ENCODE data around the gene CFAP61. TPM values are rescaled to one million over a fixed set of nuclear protein-coding genes. Genes with fewer than 3 reads are reported as not detected.

The CFAP61 gene
- total and polyA plus RNA-seq, 10 donors, result 0.06 to 0.17 TPM; not detected in 8

GRCh38 chr20:20395903-20396568, 343.7 kb downstream of the CFAP61 start:
- intact Hi-C loops (cut with DNase I; ENCODE audit: low total_unique reads), result no loop called here
- 93 to 97% (median 96%) methylated on average over 29 of the region's 29 CpGs for WGBS, 5 donors

GRCh38 chr20:20396794-20397193, 344.5 kb downstream of the CFAP61 start:
- intact Hi-C loops (cut with DNase I; ENCODE audit: low total_unique reads), result no loop called here
- 95 to 99% (median 96%) methylated on average over 3 of the region's 3 CpGs for WGBS, 5 donors
- TF ChIP-seq POLR2A (IDR thresholded peaks at IDR 0.05), result no peak
- TF ChIP-seq POLR2AphosphoS5 (IDR thresholded peaks at IDR 0.05), result no peak
- no peak for TF ChIP-seq CTCF (IDR thresholded peaks at IDR 0.05 in 8 of 11, conservative IDR thresholded peaks at IDR 0.05 in 3 of 11)
- Histone ChIP-seq H3K36me3 (peaks cover 0 to 99% (median 14%) of the 10 kb centered on the region in 6 donors), H3K27me3 (replicated peaks in 1 of 7) (no peaks in the 10 kb centered on the region), H3K4me3 (no peak overlapping the region), H3K27ac (no peak overlapping the region), H3K4me1 (peaks cover 0 to 23% (median 6%) of the 10 kb centered on the region in 6 donors), H3K9me3 (no peaks in the 10 kb centered on the region)
- DNase-seq, result no peak

More at GRCh38 chr20:20395903-20396568, 343.7 kb downstream of the CFAP61 start:
- H3K4me3 ChIP-seq, result no peak overlapping the region
- H3K36me3 ChIP-seq, result peaks cover 0 to 99% (median 16%) of the 10 kb centered on the region in 6 donors
- no peaks in the 10 kb centered on the region for H3K9me3 ChIP-seq
- no peaks in the 10 kb centered on the region for H3K27me3 ChIP-seq (replicated peaks in 1 of 7)
- no peak for TF ChIP-seq POLR2A (IDR thresholded peaks at IDR 0.05)
- peak in 1 of 3 donors; percentile 7 for TF ChIP-seq POLR2AphosphoS5 (IDR thresholded peaks at IDR 0.05)
- no peak overlapping the region for H3K27ac ChIP-seq
- peaks cover 0 to 23% (median 6%) of the 10 kb centered on the region in 6 donors for H3K4me1 ChIP-seq
- DNase-seq, result no peak

- WGBS, 5 donors, result 94 to 98% (median 96%) methylated on average over 7 of the region's 7 CpGs
- no peaks in the 10 kb centered on the region for H3K27me3 ChIP-seq (replicated peaks in 1 of 7)
- no peak overlapping the region for H3K27ac ChIP-seq
- H3K36me3 ChIP-seq, result peaks cover 0 to 99% (median 10%) of the 10 kb centered on the region in 6 donors
- H3K4me3 ChIP-seq, result no peak overlapping the region
- DNase-seq, result no peak
- TF ChIP-seq POLR2AphosphoS5 (IDR thresholded peaks at IDR 0.05) (no peak), CTCF (IDR thresholded peaks at IDR 0.05 in 8 of 11, conservative IDR thresholded peaks at IDR 0.05 in 3 of 11) (no peak), POLR2A (IDR thresholded peaks at IDR 0.05) (no peak)
- intact Hi-C loops (cut with DNase I; ENCODE audit: low total_unique reads), result no loop called here
- H3K9me3 ChIP-seq, result no peaks in the 10 kb centered on the region
- peaks cover 0 to 12% (median 4%) of the 10 kb centered on the region in 6 donors for H3K4me1 ChIP-seq
These were observed 345.8 kb downstream of the CFAP61 start for GRCh38 chr20:20398123-20398522.

GRCh38 chr20:20399531-20400500, 347.5 kb downstream of the CFAP61 start:
- Histone ChIP-seq H3K4me1 (no peaks in the 10 kb centered on the region), H3K36me3 (peaks cover 0 to 100% (median 10%) of the 10 kb centered on the region in 6 donors), H3K4me3 (no peak overlapping the region), H3K27ac (no peak overlapping the region), H3K9me3 (no peaks in the 10 kb centered on the region), H3K27me3 (replicated peaks in 1 of 7) (no peaks in the 10 kb centered on the region)
- no peak for DNase-seq
- intact Hi-C loops (cut with DNase I; ENCODE audit: low total_unique reads), result no loop called here
- 85 to 94% (median 86%) methylated on average over 13 of the region's 13 CpGs for WGBS, 5 donors
- TF ChIP-seq POLR2A (IDR thresholded peaks at IDR 0.05) (no peak), POLR2AphosphoS5 (IDR thresholded peaks at IDR 0.05) (no peak), CTCF (IDR thresholded peaks at IDR 0.05 in 8 of 11, conservative IDR thresholded peaks at IDR 0.05 in 3 of 11) (no peak)
